Measurements from ENCODE around the gene PCNP. TPM values are rescaled to one million over a fixed set of nuclear protein-coding genes. Genes with fewer than 3 reads are reported as not detected.

Gene PCNP
- polyA plus RNA-seq (2012; rRNA removed) = 45.3 and 45.8 TPM in 2 replicates
- polyA plus RNA-seq (2012; cell fraction: cytosol; rRNA removed) = 67.4 and 105 TPM in 2 replicates
- polyA plus RNA-seq (2012; cell fraction: nucleus; rRNA removed) = 32.8 and 50.0 TPM in 2 replicates

GRCh38 chr3:101573449-101574387, at the start of gene PCNP:
Gene PCNP (plus strand): TSS chr3:101574180. CDS start chr3:101574216, 36 bp downstream.
- Histone ChIP-seq H3K9ac (peak within 1 kb of the TSS; percentile 97), H3F3A (replicated peaks; ENCODE audit: insufficient read depth) (peaks cover 14% of the 10 kb centered on the region), H3K27ac (ENCODE audit: low read depth in 2 of 2, low read length in 1 of 2) (peak within 1 kb of the TSS; percentile 92 to 94), H3K4me1 (ENCODE audit: control insufficient read depth in 1 of 2, insufficient read depth in 2 of 2, low read depth in 1 of 2, low read length in 1 of 2) (peaks cover 6 to 12% of the 10 kb centered on the region in 2 experiments; a peak in 3 of 4 replicates), H3K4me3 (ENCODE audit: low read depth in 2 of 2, low read length in 1 of 2) (peak within 1 kb of the TSS; percentile 74 to 95), H4K20me1 (ENCODE audit: insufficient read depth) (peaks cover 27% of the 10 kb centered on the region), H3K9me3 (no peaks in the 10 kb centered on the region), H3K9me2 (no peaks in the 10 kb centered on the region), H3K36me3 (replicated peaks in 1 of 2; ENCODE audit: control insufficient read depth in 1 of 2, insufficient read depth in 2 of 2, low read length in 1 of 2) (peaks cover 11 to 21% of the 10 kb centered on the region in 2 experiments), H3K79me2 (ENCODE audit: insufficient read depth) (peaks cover 47% of the 10 kb centered on the region), H3K27me3 (ENCODE audit: insufficient read depth) (no peaks in the 10 kb centered on the region), H2AFZ (ENCODE audit: low read depth) (peak within 1 kb of the TSS; percentile 82), H3K4me2 (peak within 1 kb of the TSS; percentile 70)
- 2% methylated on average over 44 of the region's 47 CpGs for WGBS (ENCODE audit: low lambda C conversion rate)
- ChIA-PET CTCF (interaction anchor here (0.8 to 2.2 kb wide), 13 partner anchors 9 to 652 kb away, joined by 3 to 12 read pairs (median 4); partner anchors contain the start of gene ZBTB11), POLR2A (interaction anchor here (0.6 to 1.5 kb wide), 8 partner anchors 12 to 116 kb away, joined by 3 to 20 read pairs (median 4); partner anchors contain the start of genes RPL24, TRMT10C and ZBTB11)
- DNase-seq = peak; percentile 92
- no peak for TF ChIP-seq NFIC (IDR thresholded peaks at IDR 0.05; ENCODE audit: borderline replicate concordance)
- no peak; the same call in 1 of the 2 replicates for TF ChIP-seq FOSL2 (IDR thresholded peaks at IDR 0.05; ENCODE audit: borderline replicate concordance, low read depth)
- 0 out of 2 replicates have a peak, but pooled peaks have one; percentile 34 for TF ChIP-seq TEAD4 (IDR thresholded peaks at IDR 0.05; ENCODE audit: borderline replicate concordance, insufficient read depth)
- peak; percentile 90 for TF ChIP-seq POLR2AphosphoS5 (IDR thresholded peaks at IDR 0.05; ENCODE audit: low read depth, low read length)
- TF ChIP-seq RFX5 (IDR thresholded peaks at IDR 0.05; ENCODE audit: low read length) = no peak
- TF ChIP-seq JUND (IDR thresholded peaks at IDR 0.05) = no peak
- TF ChIP-seq RAD21 (IDR thresholded peaks at IDR 0.05; ENCODE audit: low read length) = peak; percentile 69
- TF ChIP-seq IRF3 (IDR thresholded peaks at IDR 0.05; ENCODE audit: low read depth, low read length) = no peak
- TF ChIP-seq USF2 (IDR thresholded peaks at IDR 0.05; ENCODE audit: borderline replicate concordance, low read depth, low read length) = no peak
- peak; percentile 93 for TF ChIP-seq CTCF (IDR thresholded peaks at IDR 0.05)
- TF ChIP-seq FOXJ3 (CRISPR knock-in tag; IDR thresholded peaks at IDR 0.05) = peak; percentile 72; the same call in 1 of the 2 replicates
- no peak for TF ChIP-seq EZH2phosphoT487 (IDR thresholded peaks at IDR 0.05; ENCODE audit: borderline replicate concordance, low read depth)
- TF ChIP-seq NRF1 (IDR thresholded peaks at IDR 0.05; ENCODE audit: low read depth, low read length) = no peak
- TF ChIP-seq ELF1 (IDR thresholded peaks at IDR 0.05) = peak; percentile 93
- peak; percentile 95 for TF ChIP-seq YY1 (IDR thresholded peaks at IDR 0.05; ENCODE audit: low read depth)
- peak; percentile 3; the same call in 1 of the 2 replicates for TF ChIP-seq TCF12 (IDR thresholded peaks at IDR 0.05)
- TF ChIP-seq MAX (IDR thresholded peaks at IDR 0.05; ENCODE audit: low read depth) = peak; percentile 96
- TF ChIP-seq REST (IDR thresholded peaks at IDR 0.05; ENCODE audit: low read depth, low read length) = 0 out of 2 replicates have a peak, but pooled peaks have one; percentile 20
- no peak for TF ChIP-seq EP300 (IDR thresholded peaks at IDR 0.05; ENCODE audit: borderline replicate concordance in 1 of 2, low read depth in 1 of 2, low read length in 1 of 2)
- TF ChIP-seq RXRA (IDR thresholded peaks at IDR 0.05; ENCODE audit: borderline replicate concordance, low read depth) = no peak
- peak; percentile 90 for TF ChIP-seq MXI1 (IDR thresholded peaks at IDR 0.05; ENCODE audit: low read depth, low read length)
- peak; percentile 47; the same call in 1 of the 2 replicates for TF ChIP-seq PBX3 (IDR thresholded peaks at IDR 0.05)
